ENCODE data around the gene NANS. TPM values are rescaled to one million over a fixed set of nuclear protein-coding genes. Genes with fewer than 3 reads are reported as not detected.
"Not testable (repeated sequence)": the region's sequence is repeated elsewhere in the genome, so short reads cannot be mapped to it uniquely, and the experiment has no call there.

The NANS gene
- total and polyA plus RNA-seq, 10 of the 15 experiments (the other 5 are each of a cell fraction or from before 2014, with no cell fraction given) = 21.0 to 126 (median 52.3) TPM

GRCh38 chr9:98019869-98020268 is 36.7 kb upstream of the NANS start:
- intact Hi-C loops (cut with micrococcal nuclease; ENCODE audit: unreplicated experiment); ATAC-seq; DNase-seq (ENCODE audit: low read depth, low spot score); H3K4me2 ChIP-seq (ENCODE audit: control insufficient read depth, insufficient read depth); H3K9ac ChIP-seq (ENCODE audit: control insufficient read depth, insufficient read depth, low read length); H4K20me1 ChIP-seq (ENCODE audit: control insufficient read depth, insufficient read depth); RAD21 ChIA-PET (ENCODE audit: unreplicated experiment); H3K9me3 ChIP-seq (replicated peaks; ENCODE audit: control insufficient read depth, insufficient read depth, low read length); in situ Hi-C loops (cut with MboI); H3K27me3 ChIP-seq (replicated peaks in 1 of 2; ENCODE audit: control insufficient read depth in 2 of 2, insufficient read depth in 2 of 2, low read length in 1 of 2); FAIRE-seq; H3K4me1 ChIP-seq (ENCODE audit: control insufficient read depth, insufficient read depth, low read length); H3K27ac ChIP-seq (ENCODE audit: control insufficient read depth, insufficient read depth); H2AFZ ChIP-seq (ENCODE audit: control insufficient read depth, low read depth, low read length); BruUV-seq (replicated peaks); H3K4me3 ChIP-seq; H3K79me2 ChIP-seq (ENCODE audit: control insufficient read depth, insufficient read depth, low read length): not testable (repeated sequence)
- ChIA-PET SMC1A (ENCODE audit: uncharacterized antibody, unreplicated experiment) (interaction anchor here (1.6 to 1.7 kb wide), 2 partner anchors 9 to 25 kb away, joined by 3 to 5 read pairs; no protein-coding TSS in a partner anchor), CTCF (interaction anchor here (0.9 to 1.3 kb wide), 4 partner anchors 12 to 130 kb away, joined by 3 read pairs; no protein-coding TSS in a partner anchor), POLR2A (interaction anchor here (0.6 kb wide), 1 partner anchor 21 kb away, joined by 3 read pairs; no protein-coding TSS in a partner anchor)
- H3K36me3 ChIP-seq (ENCODE audit: control insufficient read depth in 2 of 2, insufficient read depth in 2 of 2, low read length in 1 of 2) = peaks cover 16 to 24% of the 10 kb centered on the region in 2 experiments
- WGBS (ENCODE audit: insufficient coverage, insufficient replicate concordance, low lambda C conversion rate, missing lambda C conversion rate) = 58% methylated on average over 5 of the region's 5 CpGs

- ChIA-PET CTCF (interaction anchor here (1.1 to 1.2 kb wide), 2 partner anchors 23 to 131 kb away, joined by 3 read pairs; no protein-coding TSS in a partner anchor), RAD21 (ENCODE audit: unreplicated experiment) (no interaction called here), POLR2A (interaction anchor here (0.6 kb wide), 2 partner anchors 17 to 230 kb away, joined by 3 to 4 read pairs; no protein-coding TSS in a partner anchor), SMC1A (ENCODE audit: uncharacterized antibody, unreplicated experiment) (interaction anchor here (0.6 to 1.6 kb wide), 7 partner anchors 12 to 1641 kb away, joined by 3 to 8 read pairs (median 4); no protein-coding TSS in a partner anchor)
- H3K79me2 ChIP-seq (ENCODE audit: control insufficient read depth, insufficient read depth, low read length) = no peaks in the 10 kb centered on the region
- H3K36me3 ChIP-seq (ENCODE audit: control insufficient read depth in 2 of 2, insufficient read depth in 2 of 2, low read length in 1 of 2) = peaks cover 15 to 17% of the 10 kb centered on the region in 2 experiments
- 72% methylated on average over 8 of the region's 8 CpGs for WGBS (ENCODE audit: insufficient coverage, insufficient replicate concordance, low lambda C conversion rate, missing lambda C conversion rate)
- no peaks in the 10 kb centered on the region for H3K4me1 ChIP-seq (ENCODE audit: control insufficient read depth, insufficient read depth, low read length)
- intact Hi-C loops (cut with micrococcal nuclease; ENCODE audit: unreplicated experiment) = no loop called here
- ATAC-seq = no peak; the same call in 1 of the 3 replicates
- no peak overlapping the region for H3K27ac ChIP-seq (ENCODE audit: control insufficient read depth, insufficient read depth)
- H3K27me3 ChIP-seq (replicated peaks in 1 of 2; ENCODE audit: control insufficient read depth in 2 of 2, insufficient read depth in 2 of 2, low read length in 1 of 2) = no peaks in the 10 kb centered on the region
- no peaks in the 10 kb centered on the region for H3K9me3 ChIP-seq (replicated peaks; ENCODE audit: control insufficient read depth, insufficient read depth, low read length)
- H2AFZ ChIP-seq (ENCODE audit: control insufficient read depth, low read depth, low read length) = no peak overlapping the region
- H3K9ac ChIP-seq (ENCODE audit: control insufficient read depth, insufficient read depth, low read length) = no peak overlapping the region
- FAIRE-seq = no peak
- TF ChIP-seq POLR2A (IDR thresholded peaks at IDR 0.05; ENCODE audit: low read depth, low read length) (no peak), NFYB (IDR thresholded peaks at IDR 0.05; ENCODE audit: insufficient read depth, low read depth, low read length) (no peak), ATF7 (IDR thresholded peaks at IDR 0.05; ENCODE audit: low read depth) (no peak), NR2F1 (conservative IDR thresholded peaks at IDR 0.05) (no peak), TCF12 (IDR thresholded peaks at IDR 0.05; ENCODE audit: low read depth, low read length) (no peak)
- BruUV-seq (replicated peaks) = no TSS peak
- no peak overlapping the region for H3K4me3 ChIP-seq
- in situ Hi-C loops (cut with MboI) = no loop called here
- H3K4me2 ChIP-seq (ENCODE audit: control insufficient read depth, insufficient read depth) = no peak overlapping the region
- DNase-seq (ENCODE audit: low read depth, low spot score) = no peak
- H4K20me1 ChIP-seq (ENCODE audit: control insufficient read depth, insufficient read depth) = no peaks in the 10 kb centered on the region
These were observed 35.9 kb upstream of the NANS start for GRCh38 chr9:98020476-98021145.

Measured in GM12878 (cell line).